ENCODE results near the gene OSGEP. TPM values are rescaled to one million over a fixed set of nuclear protein-coding genes. Genes with fewer than 3 reads are reported as not detected.

The OSGEP gene
- total RNA-seq, 1 experiment from 2014 or later: 64.1 TPM

DNA sequence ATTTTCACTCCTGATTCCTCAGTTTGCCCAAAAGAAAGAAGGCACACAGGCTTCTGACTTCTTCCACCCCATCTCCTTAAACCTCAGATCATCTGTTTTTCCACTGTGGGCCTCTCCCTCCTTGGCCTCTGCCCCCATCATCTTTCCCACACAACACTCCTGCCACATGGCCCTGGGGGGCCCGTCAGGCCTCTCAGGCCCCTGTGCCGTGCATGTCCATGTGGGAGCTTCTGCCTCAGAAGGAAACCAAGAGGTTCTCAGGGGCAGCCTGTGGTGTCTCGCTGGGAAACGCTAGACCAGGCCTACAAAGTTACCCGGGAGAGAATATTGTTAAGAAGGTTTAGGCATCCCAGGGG lies 26.6 kb downstream of the OSGEP start:
- no peak overlapping the region for H2AFZ ChIP-seq (ENCODE audit: low read length)
- no peaks in the 10 kb centered on the region for H3K27me3 ChIP-seq (ENCODE audit: low read length)
- no peaks in the 10 kb centered on the region for H3K9me3 ChIP-seq (ENCODE audit: low read length)
- ChIA-PET CTCF (no interaction called here), POLR2A (ENCODE audit: unreplicated experiment) (no interaction called here)
- no TSS peak for BruUV-seq (replicated peaks)
- DNase-seq: no peak
- H3K9ac ChIP-seq (ENCODE audit: low read length): no peak overlapping the region
- H3K27ac ChIP-seq (ENCODE audit: low read length): no peak overlapping the region
- H3K9me2 ChIP-seq (replicated peaks; ENCODE audit: low read length): no peaks in the 10 kb centered on the region
- TF ChIP-seq, protein P1, sequence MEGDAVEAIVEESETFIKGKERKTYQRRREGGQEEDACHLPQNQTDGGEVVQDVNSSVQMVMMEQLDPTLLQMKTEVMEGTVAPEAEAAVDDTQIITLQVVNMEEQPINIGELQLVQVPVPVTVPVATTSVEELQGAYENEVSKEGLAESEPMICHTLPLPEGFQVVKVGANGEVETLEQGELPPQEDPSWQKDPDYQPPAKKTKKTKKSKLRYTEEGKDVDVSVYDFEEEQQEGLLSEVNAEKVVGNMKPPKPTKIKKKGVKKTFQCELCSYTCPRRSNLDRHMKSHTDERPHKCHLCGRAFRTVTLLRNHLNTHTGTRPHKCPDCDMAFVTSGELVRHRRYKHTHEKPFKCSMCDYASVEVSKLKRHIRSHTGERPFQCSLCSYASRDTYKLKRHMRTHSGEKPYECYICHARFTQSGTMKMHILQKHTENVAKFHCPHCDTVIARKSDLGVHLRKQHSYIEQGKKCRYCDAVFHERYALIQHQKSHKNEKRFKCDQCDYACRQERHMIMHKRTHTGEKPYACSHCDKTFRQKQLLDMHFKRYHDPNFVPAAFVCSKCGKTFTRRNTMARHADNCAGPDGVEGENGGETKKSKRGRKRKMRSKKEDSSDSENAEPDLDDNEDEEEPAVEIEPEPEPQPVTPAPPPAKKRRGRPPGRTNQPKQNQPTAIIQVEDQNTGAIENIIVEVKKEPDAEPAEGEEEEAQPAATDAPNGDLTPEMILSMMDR (conservative IDR thresholded peaks at IDR 0.05; ENCODE audit: low read depth, low read length): no peak
- TF ChIP-seq EZH2phosphoT487 (IDR thresholded peaks at IDR 0.05; ENCODE audit: borderline replicate concordance, low read length): no peak
- no peak for TF ChIP-seq EZH2 (IDR thresholded peaks at IDR 0.05; ENCODE audit: low read length, unreplicated experiment)
- no peak overlapping the region for H3K4me2 ChIP-seq (ENCODE audit: low read length)
- no peaks in the 10 kb centered on the region for H3K36me3 ChIP-seq (ENCODE audit: low read depth, low read length)
- ATAC-seq: no peak
- no peaks in the 10 kb centered on the region for H4K20me1 ChIP-seq (ENCODE audit: low read length)
- peaks cover 5% of the 10 kb centered on the region; the same call in 1 of the 2 replicates for H3K4me1 ChIP-seq (ENCODE audit: insufficient read depth, low read length)
- intact Hi-C loops (cut with micrococcal nuclease): no loop called here
- no peaks in the 10 kb centered on the region for H3F3A ChIP-seq (ENCODE audit: low read length, unreplicated experiment)
- H3K79me2 ChIP-seq (ENCODE audit: low read length): no peaks in the 10 kb centered on the region
- no peak overlapping the region for H3K4me3 ChIP-seq (ENCODE audit: low read length)

DNA sequence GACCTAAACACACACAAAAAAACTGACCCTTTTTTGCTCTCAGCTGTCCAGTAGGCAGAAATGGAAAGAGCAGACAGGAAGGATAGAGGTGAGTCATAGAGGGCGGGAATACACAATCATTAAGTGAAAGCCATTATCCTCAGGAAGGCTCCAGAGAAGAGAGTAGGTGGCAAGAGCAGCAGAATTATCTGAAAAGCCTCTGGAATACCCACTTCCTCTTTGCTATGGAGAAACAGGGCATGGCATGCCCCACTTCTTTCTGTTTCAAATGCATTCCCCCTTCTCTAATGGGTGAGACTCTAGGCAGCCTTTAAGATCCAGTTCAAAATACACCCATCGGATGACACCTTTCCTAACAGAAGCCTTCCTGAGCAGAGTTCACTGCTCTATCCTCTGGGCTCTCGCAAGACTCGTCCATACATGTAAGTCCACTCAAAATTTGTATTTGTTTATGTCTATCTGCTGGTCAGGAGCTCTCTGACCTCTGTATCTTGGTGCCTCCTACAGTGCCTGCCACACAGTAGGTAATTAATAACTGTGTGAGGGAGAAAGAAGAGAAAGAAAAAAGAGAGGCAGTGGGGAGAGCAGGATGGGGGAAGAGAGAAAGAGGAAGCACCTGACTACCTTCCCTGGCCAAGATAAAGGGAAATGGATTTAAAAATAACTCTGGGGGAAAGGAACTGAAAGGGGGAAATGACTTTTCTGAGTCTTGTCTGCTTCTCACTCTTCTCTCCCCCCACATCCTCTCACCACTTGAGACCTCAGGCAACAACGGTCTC lies 27.2 kb downstream of the OSGEP start:
- Histone ChIP-seq H4K20me1 (ENCODE audit: low read length) (no peaks in the 10 kb centered on the region), H3K27me3 (ENCODE audit: low read length) (no peaks in the 10 kb centered on the region), H3K9me3 (ENCODE audit: low read length) (no peaks in the 10 kb centered on the region), H3K27ac (ENCODE audit: low read length) (no peak overlapping the region), H3K79me2 (ENCODE audit: low read length) (no peaks in the 10 kb centered on the region), H3K9ac (ENCODE audit: low read length) (no peak overlapping the region), H3K4me2 (ENCODE audit: low read length) (no peak overlapping the region), H3K4me1 (ENCODE audit: insufficient read depth, low read length) (peaks cover 5% of the 10 kb centered on the region; the same call in 1 of the 2 replicates), H3K36me3 (ENCODE audit: low read depth, low read length) (no peaks in the 10 kb centered on the region), H3F3A (ENCODE audit: low read length, unreplicated experiment) (no peaks in the 10 kb centered on the region), H3K9me2 (replicated peaks; ENCODE audit: low read length) (no peaks in the 10 kb centered on the region), H2AFZ (ENCODE audit: low read length) (peak overlapping the region; percentile 33; the same call in 1 of the 2 replicates), H3K4me3 (ENCODE audit: low read length) (no peak overlapping the region)
- TF ChIP-seq EZH2phosphoT487 (IDR thresholded peaks at IDR 0.05; ENCODE audit: borderline replicate concordance, low read length): no peak
- no peak for TF ChIP-seq EZH2 (IDR thresholded peaks at IDR 0.05; ENCODE audit: low read length, unreplicated experiment)
- TF ChIP-seq, protein P1 (conservative IDR thresholded peaks at IDR 0.05; ENCODE audit: low read depth, low read length): no peak
- DNase-seq (peak; percentile 61), ATAC-seq (peak; percentile 96)
- no TSS peak for BruUV-seq (replicated peaks)
- intact Hi-C loops (cut with micrococcal nuclease): no loop called here
- CTCF ChIA-PET: interaction anchor here (0.6 kb wide), 1 partner anchor 76 kb away, joined by 4 read pairs; no protein-coding TSS in a partner anchor
- POLR2A ChIA-PET (ENCODE audit: unreplicated experiment): no interaction called here

DNA sequence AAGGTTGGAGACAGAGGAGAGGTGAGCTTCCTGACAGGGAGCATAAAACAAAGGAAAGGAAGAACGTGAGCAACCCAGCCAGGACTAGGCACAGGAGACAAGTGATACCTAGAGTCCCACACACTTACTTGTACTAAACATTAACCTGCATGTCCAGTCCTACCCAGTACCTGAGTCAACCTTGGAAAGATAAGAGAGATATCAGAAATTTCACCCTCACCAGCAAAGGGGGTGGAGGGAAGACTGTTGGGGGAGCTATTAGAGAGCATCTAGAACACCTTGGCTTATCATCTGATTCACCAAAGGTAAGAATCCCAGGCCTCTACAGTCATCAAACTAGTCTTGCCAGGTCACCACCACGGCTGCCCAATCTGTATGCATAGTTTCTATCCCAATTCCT lies 29.8 kb downstream of the OSGEP start:
- BruUV-seq (replicated peaks): no TSS peak
- Histone ChIP-seq H3K36me3 (ENCODE audit: low read depth, low read length) (no peaks in the 10 kb centered on the region), H3K27me3 (ENCODE audit: low read length) (no peaks in the 10 kb centered on the region), H3K9ac (ENCODE audit: low read length) (no peak overlapping the region), H3K27ac (ENCODE audit: low read length) (no peak overlapping the region), H3K79me2 (ENCODE audit: low read length) (no peaks in the 10 kb centered on the region), H3K9me2 (replicated peaks; ENCODE audit: low read length) (no peaks in the 10 kb centered on the region), H3K4me1 (ENCODE audit: insufficient read depth, low read length) (peaks cover 5% of the 10 kb centered on the region; the same call in 1 of the 2 replicates), H2AFZ (ENCODE audit: low read length) (no peak overlapping the region), H3K4me3 (ENCODE audit: low read length) (no peak overlapping the region), H3F3A (ENCODE audit: low read length, unreplicated experiment) (no peaks in the 10 kb centered on the region), H4K20me1 (ENCODE audit: low read length) (no peaks in the 10 kb centered on the region), H3K4me2 (ENCODE audit: low read length) (no peak overlapping the region), H3K9me3 (ENCODE audit: low read length) (no peaks in the 10 kb centered on the region)
- CTCF ChIA-PET: no interaction called here
- DNase-seq (no peak), ATAC-seq (no peak)
- intact Hi-C loops (cut with micrococcal nuclease): no loop called here
- POLR2A ChIA-PET (ENCODE audit: unreplicated experiment): no interaction called here
- TF ChIP-seq EZH2 (IDR thresholded peaks at IDR 0.05; ENCODE audit: low read length, unreplicated experiment) (no peak), EZH2phosphoT487 (IDR thresholded peaks at IDR 0.05; ENCODE audit: borderline replicate concordance, low read length) (no peak)
- TF ChIP-seq, protein P1 (conservative IDR thresholded peaks at IDR 0.05; ENCODE audit: low read depth, low read length): no peak
